ENCODE results near the gene CALD1. TPM values are rescaled to one million over a fixed set of nuclear protein-coding genes. Genes with fewer than 3 reads are reported as not detected.

Gene CALD1
- total RNA-seq, result 168 and 276 TPM in 2 replicates

GRCh38 chr7:134778941-134779740 is at the start of gene CALD1:
Gene CALD1, plus strand, starts transcription at chr7:134779634. Its CDS starts 88,100 bp downstream, at chr7:134867734.

GRCh38 chr7:134986363-134987251 is 207.2 kb downstream of the CALD1 start, which contains the start of gene AGBL3:
Gene AGBL3, plus strand, starts transcription at chr7:134986508. Its CDS starts 1,426 bp downstream, at chr7:134987934.

Other genes with a start within 250 kb of the CALD1 start
- not detected in 2 replicates for gene AKR1B15, start 230.5 kb upstream of the CALD1 start, total RNA-seq
- 10.2 and 13.1 TPM in 2 replicates for gene BPGM, start 132.8 kb upstream of the CALD1 start, total RNA-seq
- gene AGBL3, start 206.9 kb downstream of the CALD1 start, total RNA-seq, result 1.4 TPM in 2 replicates

Data from dermis lymphatic vessel endothelial cell (primary cell).